GM12872 (cell line): Measurements from ENCODE around the gene ST13.

Experiments used
- CTCF ChIP-seq: IDR thresholded peaks from 3 replicates; pipeline ENCODE4 v1.5.1; 2011; ENCODE audit warnings: low read depth, mild to moderate bottlenecking, low read length, moderate library complexity; ENCODE audit not compliant: insufficient read depth

The ST13 gene

GRCh38 chr22:40834619-40835018 is 21.8 kb downstream of the ST13 start:
- no peak for TF ChIP-seq CTCF

GRCh38 chr22:40829131-40829530 is 27.3 kb downstream of the ST13 start:
- no peak for TF ChIP-seq CTCF

- TF ChIP-seq CTCF, result no peak
Observed at GRCh38 chr22:40826984-40827741, 29.3 kb downstream of the ST13 start.

- no peak for TF ChIP-seq CTCF
Observed at GRCh38 chr22:40823426-40823825, 33.0 kb downstream of the ST13 start.

GRCh38 chr22:40819599-40820140 is 36.8 kb downstream of the ST13 start:
- no peak for TF ChIP-seq CTCF

GRCh38 chr22:40818747-40819598 is 37.5 kb downstream of the ST13 start, which contains the start of gene SLC25A17:
TSS of gene SLC25A17 (minus strand) at chr22:40819346. CDS start at chr22:40819248, 98 bp downstream.
- TF ChIP-seq CTCF, result peak; percentile 60

GRCh38 chr22:40818192-40818746 is 38.2 kb downstream of the ST13 start:
- no peak for TF ChIP-seq CTCF
